NCI-H2196 (cell line): ENCODE measurements around the gene XK.
"Not testable (repeated sequence)": the region's sequence is repeated elsewhere in the genome, so short reads cannot be mapped to it uniquely, and the experiment has no call there.

Experiments
- DNase-seq: peaks from one replicate; lab custom pipeline; 2025; ENCODE audit not compliant: unreplicated experiment; lab: John Stamatoyannopoulos, UW

Gene XK

GRCh38 chrX:37752936-37753335 lies 67.3 kb downstream of the XK start:
- no peak for DNase-seq

DNA sequence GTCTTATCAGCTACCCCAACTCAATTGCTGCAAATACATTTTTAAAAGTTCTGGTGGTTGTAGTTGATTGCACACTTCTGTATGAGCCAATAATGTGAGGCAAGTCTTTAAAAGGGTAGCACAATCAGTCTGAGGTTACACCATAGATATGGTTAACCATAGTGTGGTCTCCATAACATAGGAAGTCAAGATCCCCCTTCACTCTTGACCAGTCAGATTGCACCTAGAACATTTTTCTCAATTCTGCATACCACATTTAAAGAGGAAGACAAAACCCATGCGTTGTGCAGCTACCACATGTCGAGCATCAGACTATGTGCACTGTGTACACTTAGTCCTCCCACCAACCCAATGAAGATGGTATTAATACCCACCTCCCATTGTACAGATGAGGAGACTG lies 67.8 kb downstream of the XK start:
- no peak for DNase-seq

DNA sequence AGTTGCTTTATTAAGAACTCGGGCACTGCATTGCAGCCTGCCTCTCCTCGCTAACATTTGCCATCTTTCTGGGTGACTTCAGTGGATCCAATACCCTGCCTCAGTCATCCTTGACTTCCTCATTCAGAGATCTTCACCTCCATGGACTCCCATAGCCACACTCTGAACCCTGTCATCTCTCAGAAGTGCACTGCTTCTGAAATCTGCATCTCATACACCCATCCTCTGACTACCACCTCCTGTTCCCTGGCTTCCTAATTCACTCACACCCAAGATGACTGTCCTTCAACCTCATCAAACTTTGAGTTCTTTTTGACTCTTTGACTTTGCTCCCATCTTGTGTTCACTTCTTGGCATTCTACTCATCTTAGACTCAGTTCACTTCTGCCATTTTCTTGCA lies 68.9 kb downstream of the XK start:
- no peak for DNase-seq

DNA sequence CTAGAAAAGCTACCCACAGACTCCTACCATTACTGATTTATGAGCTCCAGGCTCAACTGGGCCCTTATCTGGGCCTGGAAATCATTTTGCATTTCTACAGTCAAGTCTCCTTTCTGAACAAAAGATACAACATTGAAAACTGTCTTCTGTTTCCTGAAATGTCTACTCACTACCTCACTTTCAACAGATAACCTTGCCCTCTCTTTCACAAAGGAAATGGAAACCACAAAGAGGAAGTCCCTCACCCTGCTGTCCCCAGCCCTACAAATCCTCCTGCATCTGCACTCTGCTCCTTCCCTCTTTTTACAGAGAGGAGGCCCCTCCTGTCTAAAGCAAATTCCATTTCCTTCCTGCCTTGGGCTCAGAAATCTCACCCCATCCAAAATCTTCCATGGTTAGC lies 69.4 kb downstream of the XK start:
- DNase-seq = no peak

- DNase-seq = no peak
Measured at GRCh38 chrX:37757082-37757481, 71.5 kb downstream of the XK start.

GRCh38 chrX:37759351-37759750 lies 73.8 kb downstream of the XK start:
- DNase-seq = no peak

GRCh38 chrX:37759878-37760418 lies 74.4 kb downstream of the XK start:
- no peak for DNase-seq

GRCh38 chrX:37763400-37763799 lies 77.8 kb downstream of the XK start:
- no peak for DNase-seq

GRCh38 chrX:37765507-37765906 lies 79.9 kb downstream of the XK start:
- no peak for DNase-seq

- DNase-seq = no peak
Measured at GRCh38 chrX:37767430-37767829, 81.8 kb downstream of the XK start.

DNA sequence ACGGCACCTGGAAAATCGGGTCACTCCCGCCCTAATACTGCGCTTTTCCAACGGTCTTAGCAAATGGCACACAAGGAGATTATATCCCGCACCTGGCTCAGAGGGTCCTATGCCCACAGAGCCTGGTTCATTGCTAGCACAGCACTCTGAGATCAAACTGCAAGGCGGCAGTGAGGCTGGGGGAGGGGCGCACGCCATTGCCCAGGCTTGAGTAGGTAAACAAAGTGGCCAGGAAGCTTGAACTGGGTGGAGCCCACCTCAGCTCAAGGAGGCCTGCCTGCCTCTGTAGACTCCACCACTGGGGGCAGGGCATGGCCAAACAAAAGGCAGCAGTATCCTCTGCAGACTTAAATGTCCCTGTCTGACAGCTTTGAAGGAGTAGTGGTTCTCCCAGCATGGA lies 83.3 kb downstream of the XK start:
- not testable (repeated sequence) for DNase-seq

DNA sequence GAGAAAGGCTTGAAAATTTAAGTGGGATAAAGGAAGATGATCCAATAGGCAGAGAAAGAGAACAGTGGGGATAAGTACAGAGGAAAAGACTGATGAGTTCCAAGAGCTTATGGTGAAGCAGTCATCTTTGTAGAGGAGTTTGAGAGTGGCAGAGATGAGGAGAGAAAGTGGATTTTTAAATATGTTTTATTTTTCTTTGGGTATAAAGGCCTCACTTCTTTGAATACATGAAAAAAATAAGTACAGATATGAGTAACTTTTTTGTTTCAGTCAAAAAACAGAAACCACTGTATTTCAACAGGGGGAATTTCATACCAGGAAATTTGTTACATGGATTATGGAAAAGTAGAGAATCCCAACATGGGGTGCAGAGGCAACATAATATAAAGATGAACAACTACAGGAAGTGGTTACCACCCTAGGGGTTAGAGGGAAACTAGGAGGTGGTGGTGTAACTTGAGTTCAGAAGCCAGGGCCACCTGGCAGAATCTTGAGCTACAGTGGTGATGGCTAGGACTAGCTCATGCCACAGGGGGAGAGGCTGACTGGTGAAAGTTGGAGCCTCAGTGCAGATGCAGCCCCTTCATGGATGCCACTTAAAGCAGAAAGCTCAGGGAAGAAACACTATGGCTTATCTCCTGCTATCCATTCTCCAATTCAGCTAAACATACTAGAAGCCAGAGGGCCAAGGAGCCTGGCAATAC lies 90.8 kb downstream of the XK start:
- no peak for DNase-seq

- DNase-seq = no peak
Measured at GRCh38 chrX:37776987-37777325, 91.4 kb downstream of the XK start.

DNA sequence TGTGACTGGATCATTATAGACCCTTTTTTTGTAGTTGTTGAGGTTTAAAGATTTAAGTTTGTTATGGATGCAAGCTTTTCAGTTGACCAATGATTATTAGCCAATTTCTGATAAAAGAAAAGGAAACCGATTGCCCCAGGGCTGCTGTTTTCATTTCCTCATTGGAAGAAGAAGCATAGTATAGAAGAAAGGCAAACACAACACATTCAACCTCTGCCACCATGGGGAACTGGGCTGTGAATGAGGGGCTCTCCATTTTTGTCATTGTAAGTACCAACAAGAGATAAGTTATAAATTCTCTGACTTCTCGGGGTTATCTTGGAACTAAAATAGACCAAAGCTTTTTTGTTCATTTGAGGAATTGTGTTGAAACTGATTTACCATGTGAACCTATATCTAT lies 94.3 kb downstream of the XK start, which contains the start of gene CYBB:
TSS of gene CYBB (plus strand) at position 203 of the 400 bp plus-strand sequence. CDS start at position 222, 19 bp downstream.
- DNase-seq = no peak

GRCh38 chrX:37781081-37781480 lies 95.5 kb downstream of the XK start:
- DNase-seq = no peak
